GM19452 (cell line): ENCODE data around the gene IRX1.

Experiments used
- ATAC-seq: cut with Tn5 transposase; IDR thresholded peaks from one replicate; pipeline ENCODE4 v1.9.1; 2021; ENCODE audit not compliant: unreplicated experiment

IRX1 gene

GRCh38 chr5:3600106-3601060 is 4.8 kb downstream of the IRX1 start:
- ATAC-seq: no peak

DNA sequence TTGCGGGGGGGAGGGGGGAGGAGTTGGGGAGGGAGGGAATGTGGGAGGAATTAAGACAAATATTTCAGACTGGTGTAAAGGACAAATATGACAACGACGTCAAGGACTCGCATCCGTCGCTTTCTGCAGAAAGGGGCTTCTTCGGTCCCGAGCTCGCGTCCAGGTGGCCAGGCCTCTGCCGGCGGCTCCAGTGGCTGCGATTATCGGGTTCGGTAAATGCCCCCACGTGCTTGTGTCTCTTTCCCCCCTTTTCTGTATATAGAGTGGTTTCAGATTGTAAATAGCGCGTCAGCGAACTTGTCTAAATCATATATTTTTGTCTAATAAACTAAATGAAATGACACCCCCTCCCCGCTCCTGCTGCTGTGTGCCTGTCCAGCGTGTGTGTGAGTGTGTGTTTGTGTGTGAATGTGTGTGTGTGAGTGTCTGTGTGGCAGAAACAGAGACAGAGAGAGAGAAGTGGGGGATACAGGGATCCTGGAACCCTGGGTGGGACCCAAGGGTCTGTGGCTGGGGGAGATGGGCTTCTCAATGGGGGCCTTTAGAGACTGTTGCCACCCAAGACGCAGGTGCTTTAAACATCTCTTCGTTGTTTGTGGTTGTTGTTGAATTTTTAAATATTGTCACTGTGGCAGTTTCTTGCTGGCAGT is 5.6 kb downstream of the IRX1 start:
- ATAC-seq: no peak

DNA sequence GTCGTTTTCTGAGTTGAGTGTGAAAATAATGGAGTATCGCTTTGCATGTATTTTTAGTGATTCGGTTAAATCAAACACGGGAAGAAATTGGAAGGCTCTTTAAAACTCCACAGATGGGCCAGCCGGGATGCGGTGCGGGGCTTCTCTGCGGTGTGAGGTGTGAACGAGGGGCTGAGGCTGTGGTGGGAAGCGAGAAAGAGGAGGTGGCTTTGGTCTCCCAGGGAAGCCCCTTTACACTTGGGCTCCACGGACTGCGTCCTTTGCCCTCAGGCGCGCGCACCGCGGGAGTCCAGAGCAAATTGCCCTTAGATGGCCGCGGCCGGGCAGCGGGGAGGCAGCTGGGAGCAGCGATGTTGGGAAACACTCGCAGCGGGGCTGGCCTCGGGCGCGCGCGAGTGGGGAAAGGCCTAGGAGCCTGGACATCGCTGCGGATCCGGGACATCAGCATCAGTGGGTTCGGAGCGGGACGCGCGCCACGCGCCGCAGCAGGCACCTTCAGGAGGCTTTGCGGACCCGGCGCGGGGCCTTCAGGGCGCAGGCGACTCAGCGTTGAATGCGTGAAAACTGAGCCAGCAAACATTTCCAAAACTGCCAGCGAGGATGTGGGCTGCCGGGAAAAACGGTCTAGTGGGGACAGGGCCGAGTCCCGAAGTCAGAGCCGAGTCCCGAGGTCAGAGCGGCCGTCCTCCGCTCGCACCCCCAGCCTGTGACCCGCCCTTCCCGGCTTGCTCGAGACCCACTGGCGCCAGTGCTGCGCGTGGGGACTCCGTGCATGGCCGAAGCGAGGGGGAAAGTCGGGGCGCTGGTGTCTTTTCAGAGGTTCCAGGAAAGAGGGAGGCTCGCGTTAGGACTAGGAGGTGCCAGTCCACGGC is 6.5 kb downstream of the IRX1 start:
- no peak for ATAC-seq

DNA sequence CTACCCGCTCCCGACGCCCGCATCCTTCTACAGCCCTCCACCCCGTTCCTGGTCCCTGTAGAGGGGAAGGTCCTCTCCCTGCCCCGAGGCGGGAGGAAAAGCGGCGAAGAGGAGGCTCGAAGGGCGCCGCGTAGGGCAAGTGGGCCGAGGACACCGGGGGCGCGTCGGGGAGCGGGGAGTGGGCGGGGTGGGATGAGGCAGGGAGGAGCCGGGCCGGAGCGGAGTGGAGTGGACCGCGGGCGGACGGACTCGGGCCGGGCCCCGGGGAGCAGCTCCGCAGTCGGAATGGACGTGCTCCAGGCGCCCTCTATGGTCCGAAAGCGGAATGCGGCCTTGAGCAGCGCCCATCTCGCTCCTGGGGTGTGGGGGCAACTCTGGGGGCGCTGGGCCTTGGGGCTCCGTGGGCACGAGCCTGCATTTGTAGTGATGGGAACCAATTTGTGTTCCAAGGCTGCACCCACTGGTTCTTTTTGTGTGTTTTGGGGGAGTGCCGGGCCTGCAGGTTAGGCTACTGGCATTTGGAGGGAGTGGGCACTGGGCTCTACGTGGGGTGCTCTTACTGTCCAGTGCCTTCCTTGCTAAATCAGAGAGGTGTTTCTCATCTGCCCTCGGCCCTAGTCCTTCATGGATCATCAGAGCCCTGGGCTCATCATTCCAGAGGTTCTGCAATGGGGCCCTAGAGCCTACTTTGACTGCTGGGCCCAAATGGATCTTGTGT is 7.3 kb downstream of the IRX1 start:
- no peak for ATAC-seq

- no peak for ATAC-seq
Measured at GRCh38 chr5:3604501-3604900, 8.9 kb downstream of the IRX1 start.

DNA sequence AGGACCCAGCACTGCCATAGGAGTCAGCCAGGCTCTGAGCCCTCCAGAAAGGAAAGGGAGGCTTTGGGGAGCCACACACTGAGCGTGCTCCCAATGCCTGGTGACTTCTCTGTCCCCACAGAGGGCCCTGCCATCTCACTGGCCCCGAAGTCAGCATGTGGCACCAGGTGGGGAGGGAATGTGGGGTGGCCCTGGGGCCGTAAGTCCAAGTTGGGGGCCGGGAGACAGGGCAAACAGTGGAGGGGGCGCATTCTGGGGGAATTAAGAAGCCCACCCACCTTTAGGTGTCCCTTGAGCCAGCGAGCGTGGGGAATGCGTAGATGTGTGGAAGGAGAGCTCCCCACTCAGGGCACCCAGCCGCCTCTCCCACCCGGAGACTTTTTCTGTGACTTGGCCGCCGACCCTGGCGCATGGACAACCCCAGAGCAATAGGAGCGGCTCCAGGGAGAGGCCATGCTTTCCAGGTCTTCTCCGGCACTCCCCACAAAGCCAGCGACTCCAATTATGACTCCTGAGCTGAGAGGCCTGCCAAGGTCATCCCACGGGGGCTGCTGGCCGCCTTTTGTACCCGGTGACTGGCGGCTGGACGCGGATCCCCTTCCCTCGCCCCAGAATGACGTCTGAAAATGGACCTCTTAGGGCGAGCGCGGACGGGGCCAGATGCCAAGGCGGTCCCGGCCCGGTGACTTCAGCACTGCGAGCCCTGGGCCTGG is 9.8 kb downstream of the IRX1 start:
- ATAC-seq: no peak

- no peak for ATAC-seq
Measured at GRCh38 chr5:3606121-3606831, 10.6 kb downstream of the IRX1 start.

DNA sequence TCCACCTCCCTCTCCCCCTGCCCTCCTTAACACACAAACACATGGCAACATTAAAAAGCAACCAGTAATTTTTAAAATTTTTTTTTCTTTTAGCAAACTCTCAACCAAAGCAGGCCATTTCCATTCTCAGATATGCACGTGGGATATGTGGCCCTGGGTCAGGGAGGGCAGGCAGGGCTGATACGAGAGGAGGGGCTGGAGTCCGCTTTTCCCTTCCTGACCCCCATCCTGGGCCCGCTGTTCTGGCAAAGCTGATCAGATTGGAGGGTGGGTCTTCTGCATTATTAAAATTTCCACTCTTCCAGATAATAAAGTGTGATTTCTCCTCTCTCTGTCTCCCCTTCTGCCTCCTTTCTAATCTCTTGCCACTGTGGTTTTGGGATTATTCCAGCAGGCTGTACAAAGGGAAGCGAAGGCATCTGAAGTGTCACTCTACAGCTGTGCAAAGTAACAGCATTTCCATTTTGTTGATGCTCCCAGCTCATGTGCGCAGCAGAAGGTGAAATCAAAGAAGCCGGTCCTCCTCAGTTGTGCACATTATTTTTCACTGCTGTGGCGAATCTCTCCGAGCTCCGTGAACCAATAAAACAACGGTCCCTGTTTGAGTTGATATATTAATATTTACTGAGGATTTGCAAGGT is 12.0 kb downstream of the IRX1 start:
- ATAC-seq: no peak

DNA sequence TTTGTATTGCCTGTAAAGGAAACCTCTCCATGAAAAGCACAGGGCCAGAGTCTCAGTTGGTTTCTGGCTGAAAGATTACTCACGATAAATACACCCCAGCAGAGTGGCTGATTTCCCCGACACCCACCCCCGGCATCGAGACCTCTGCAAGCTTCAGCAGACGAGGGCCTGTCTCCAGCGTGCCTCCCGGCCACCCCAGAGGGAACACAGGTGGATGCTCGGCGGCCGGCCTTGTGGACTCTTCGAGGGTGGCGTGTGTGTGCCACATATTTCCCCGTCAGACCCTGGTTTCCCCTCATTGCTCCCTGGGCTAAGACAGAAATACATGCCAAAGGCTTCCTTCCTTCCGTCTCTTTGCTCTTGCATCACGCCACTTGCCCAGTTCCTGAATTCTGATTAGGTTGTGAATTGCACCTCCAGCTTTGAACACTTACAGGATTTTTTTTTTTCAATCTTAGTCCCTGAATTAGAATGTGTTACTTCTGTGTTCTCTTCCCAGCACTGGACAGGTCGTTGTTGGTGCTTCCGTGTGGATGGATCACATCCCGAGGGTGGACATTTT is 13.6 kb downstream of the IRX1 start:
- no peak for ATAC-seq

DNA sequence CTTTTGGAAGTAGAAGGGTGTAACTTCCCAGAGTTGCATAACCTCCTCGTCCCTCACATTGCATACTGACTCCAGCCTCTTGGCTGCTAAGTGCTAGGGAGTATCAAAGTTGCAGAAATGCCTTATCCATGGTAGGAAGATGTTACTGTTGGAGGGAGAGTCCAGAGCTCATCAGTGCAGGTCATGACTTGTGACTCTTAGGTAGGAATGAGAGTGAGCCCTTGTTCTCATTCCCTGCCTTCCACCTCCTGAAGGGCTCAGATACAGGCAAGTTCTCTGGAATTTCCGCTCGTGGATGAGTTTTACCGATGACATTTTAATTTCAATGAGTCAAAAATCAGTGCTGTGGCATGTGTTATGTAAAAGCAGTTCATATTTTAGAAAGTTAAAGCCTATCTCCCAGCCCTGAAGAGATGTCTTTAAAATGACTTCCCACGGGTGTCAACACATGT is 17.0 kb downstream of the IRX1 start:
- ATAC-seq: no peak

DNA sequence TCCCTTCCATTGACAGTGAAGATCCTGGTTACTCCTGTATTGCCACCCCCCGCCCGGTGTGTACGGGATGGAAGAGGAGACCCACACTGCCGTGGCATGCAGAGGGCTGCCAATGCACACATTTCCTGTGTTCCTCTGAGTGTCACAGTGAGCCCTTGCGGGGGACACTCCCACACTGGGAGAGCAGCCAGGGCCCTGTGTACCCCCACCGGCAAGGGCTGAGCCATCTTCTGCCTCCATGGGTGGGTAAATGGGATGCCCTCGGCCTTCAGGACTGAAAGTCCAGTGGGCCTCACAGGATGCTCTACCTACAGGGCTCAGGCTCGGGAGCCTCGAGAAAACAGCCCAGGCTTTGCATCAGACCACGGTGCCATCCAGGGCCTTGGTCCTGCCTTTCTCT is 18.1 kb downstream of the IRX1 start:
- no peak for ATAC-seq

GRCh38 chr5:3615217-3615616 is 19.6 kb downstream of the IRX1 start:
- ATAC-seq: no peak

DNA sequence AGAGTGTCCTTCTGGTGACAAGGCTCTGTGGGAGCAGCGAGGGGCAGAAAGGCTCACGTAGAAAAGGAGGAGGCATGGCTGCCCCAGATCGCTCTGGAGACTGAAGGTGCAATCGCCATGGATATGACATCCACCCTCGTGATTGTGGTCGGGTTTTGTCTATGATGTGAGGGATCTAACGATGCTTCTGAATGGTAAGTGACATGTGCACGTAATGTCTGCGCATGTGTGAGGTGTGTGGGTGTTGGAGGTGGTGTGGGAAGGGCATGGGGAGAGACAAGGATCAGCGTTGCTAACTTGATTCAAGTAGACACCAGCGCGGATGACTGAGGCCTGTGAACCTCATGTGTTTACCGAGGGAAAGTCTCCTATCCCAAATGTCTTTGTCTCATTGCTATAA is 20.2 kb downstream of the IRX1 start:
- no peak for ATAC-seq

DNA sequence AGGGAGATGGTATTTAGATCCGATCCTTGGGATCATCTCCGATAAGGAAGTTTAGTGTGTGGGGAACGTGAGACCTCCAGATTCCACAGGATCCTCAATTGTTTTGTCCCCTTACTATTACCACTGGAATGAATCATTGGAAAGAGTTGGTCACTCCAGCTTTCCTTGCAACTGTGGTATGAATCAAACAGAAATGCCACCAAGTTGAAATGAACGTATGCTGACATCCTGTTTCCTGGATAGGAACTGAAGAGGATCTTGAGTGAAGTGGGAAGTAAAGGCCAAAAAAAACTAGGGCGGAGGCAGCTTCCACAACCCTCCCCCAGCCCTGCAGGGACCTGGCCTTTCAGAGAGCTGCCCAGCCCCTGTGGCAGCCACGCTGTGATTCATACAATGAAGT is 23.9 kb downstream of the IRX1 start:
- ATAC-seq: no peak

DNA sequence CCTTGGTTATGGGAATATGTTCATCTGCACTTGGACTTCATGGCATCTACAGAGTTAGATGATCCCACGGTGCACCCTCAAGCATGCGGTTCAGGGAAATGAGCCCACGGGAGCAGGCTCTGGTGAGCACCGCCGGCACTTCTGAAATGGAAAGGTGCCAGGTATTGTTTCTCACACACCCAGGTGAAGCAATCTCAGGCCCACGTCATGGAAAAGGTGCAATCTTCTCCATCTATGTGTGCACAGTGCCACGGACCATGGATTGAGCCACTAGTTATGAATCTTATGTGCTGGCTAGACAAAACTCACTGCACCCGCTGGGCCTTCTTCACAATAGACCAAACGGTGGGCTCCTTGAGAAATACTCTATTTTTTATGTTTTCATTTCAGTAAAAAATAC is 27.3 kb downstream of the IRX1 start:
- no peak for ATAC-seq

DNA sequence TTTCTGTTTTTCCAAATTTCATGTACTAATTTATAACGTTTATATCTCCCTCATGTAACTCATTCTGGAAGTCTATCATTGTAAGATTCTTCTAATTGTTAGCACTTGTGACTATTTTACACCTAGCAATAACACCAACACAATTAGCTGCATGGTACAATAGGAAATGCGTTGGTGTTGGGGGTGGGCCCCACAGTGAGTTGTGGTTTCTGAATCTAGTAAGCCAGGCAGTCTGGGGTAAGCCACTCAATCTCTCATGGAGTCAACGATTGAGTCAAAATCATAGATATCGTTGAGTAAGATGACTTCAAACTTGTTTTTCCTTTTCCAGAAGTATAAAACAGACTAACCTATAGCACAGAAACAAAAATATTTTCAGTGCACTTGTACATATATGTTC is 30.0 kb downstream of the IRX1 start:
- no peak for ATAC-seq

GRCh38 chr5:3634061-3634460 is 38.4 kb downstream of the IRX1 start:
- no peak for ATAC-seq

DNA sequence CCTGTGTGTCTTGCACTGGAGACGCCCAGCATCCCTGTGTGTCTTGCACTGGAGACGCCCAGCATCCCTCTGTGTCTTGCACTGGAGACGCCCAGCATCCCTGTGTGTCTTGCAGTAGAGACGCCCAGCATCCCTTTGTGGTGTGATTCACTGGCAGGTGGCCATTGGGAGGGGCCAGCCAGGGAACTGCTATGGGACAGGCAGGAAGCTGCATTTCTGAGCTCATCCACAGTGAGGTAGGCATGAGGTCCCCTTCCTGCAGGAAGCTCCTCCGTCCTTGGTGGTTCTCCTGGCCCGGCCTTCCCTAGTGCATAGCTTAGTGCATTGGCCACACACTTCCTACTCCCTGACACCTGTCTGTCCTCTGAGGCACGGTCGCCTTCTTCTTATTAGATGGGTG is 43.5 kb downstream of the IRX1 start:
- no peak for ATAC-seq

DNA sequence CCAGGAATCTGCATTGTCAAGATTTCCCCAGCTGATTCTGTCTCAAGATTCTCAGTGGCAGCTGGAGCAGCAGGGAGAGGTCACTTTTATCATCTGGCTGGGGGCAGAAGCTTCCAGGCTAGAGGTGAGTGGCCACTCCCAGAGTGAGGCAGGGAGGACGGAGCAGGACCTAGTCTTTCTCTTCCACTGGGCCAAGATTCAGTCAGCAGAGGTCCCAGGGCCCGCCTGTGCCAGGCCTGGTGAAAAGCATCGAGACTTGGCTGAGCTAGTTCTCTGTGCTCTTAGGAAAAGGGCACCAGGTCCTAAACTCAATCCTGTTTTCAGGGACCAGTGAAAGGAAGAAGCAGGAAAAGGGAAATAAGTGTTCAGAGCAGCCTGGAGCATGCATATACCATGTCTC is 46.6 kb downstream of the IRX1 start:
- no peak for ATAC-seq
